Measurements from ENCODE around the gene CPN1. TPM values are rescaled to one million over a fixed set of nuclear protein-coding genes. Genes with fewer than 3 reads are reported as not detected.
A peak's percentile ranks its signal among the peaks of the same experiment; 100 is the strongest.

Gene CPN1
- total and polyA plus RNA-seq, 9 of the 15 experiments (the other 6 are each of a cell fraction or from before 2014, with no cell fraction given), result 0.15 to 0.17 TPM; not detected in 7

GRCh38 chr10:100009283-100009792 lies 72.3 kb downstream of the CPN1 start (continued):
- TF ChIP-seq DEAF1 (CRISPR knock-in tag; IDR thresholded peaks at IDR 0.05), result 0 out of 2 replicates have a peak, but pooled peaks have one; percentile 9
- TF ChIP-seq FOXP4 (CRISPR knock-in tag; IDR thresholded peaks at IDR 0.05; ENCODE audit: borderline replicate concordance), result no peak
- no peak for TF ChIP-seq ZNF436 (CRISPR knock-in tag; IDR thresholded peaks at IDR 0.05)
- TF ChIP-seq GABPB1 (CRISPR knock-in tag; IDR thresholded peaks at IDR 0.05), result no peak
- TF ChIP-seq ZNF398 (CRISPR knock-in tag; IDR thresholded peaks at IDR 0.05), result no peak
- no peak for TF ChIP-seq ASH1L (IDR thresholded peaks at IDR 0.05; ENCODE audit: borderline replicate concordance, low read depth, partially characterized antibody)
- no peak for TF ChIP-seq HNRNPK (IDR thresholded peaks at IDR 0.05; ENCODE audit: low read depth, low read length, poor library complexity, severe bottlenecking)
- no peak for TF ChIP-seq MGA (IDR thresholded peaks at IDR 0.05)

Data from K562 (cell line).